Natural killer cell (primary cell): ENCODE data around the gene TSHZ1. TPM values are rescaled to one million over a fixed set of nuclear protein-coding genes. Genes with fewer than 3 reads are reported as not detected.

Experiments
- ATAC-seq, 3 donors: fragments of 150-1000 bp in 2 of 3; fragments of 200-7000 bp in 1 of 3; cut with Tn5 transposase; 1 replicate in 1 of 3; 2 replicates in 2 of 3; pipeline ENCODE4 v1.10.0; 2021; ENCODE audit warnings: mild to moderate bottlenecking in 2 of 3, moderate library complexity in 2 of 3
- DNase-seq, 2 donors: peaks; one replicate each; pipeline versions ENCODE4 v3.0.0 to v3.0.0-alpha.2; 2013 to 2021; ENCODE audit warnings: mixed read lengths in 1 of 2
- H3K27ac ChIP-seq: one replicate; pipeline ENCODE4 v1.5.1; 2013; ENCODE audit warnings: mild to moderate bottlenecking, low read length
- H3K27me3 ChIP-seq: one replicate; pipeline ENCODE4 v1.6.1; 2013; ENCODE audit warnings: low read length; ENCODE audit not compliant: control insufficient read depth, insufficient read depth
- H3K36me3 ChIP-seq: one replicate; pipeline ENCODE4 v1.6.1; 2013; ENCODE audit warnings: low read length; ENCODE audit not compliant: control insufficient read depth, insufficient read depth
- H3K4me1 ChIP-seq: one replicate; pipeline ENCODE4 v1.6.1; 2013; ENCODE audit warnings: low read length; ENCODE audit not compliant: control insufficient read depth, insufficient read depth
- H3K4me3 ChIP-seq: one replicate; pipeline ENCODE4 v1.5.1; 2013; ENCODE audit warnings: low read length
- H3K9me3 ChIP-seq: one replicate; pipeline ENCODE4 v1.6.1; 2013; ENCODE audit warnings: low read length; ENCODE audit not compliant: control insufficient read depth, insufficient read depth
- H3K27ac Mint-ChIP-seq, 2 donors: one replicate each; pipeline ENCODE4 v1.8.0; 2022; ENCODE audit warnings: mild to moderate bottlenecking in 2 of 2, mixed read lengths in 2 of 2, moderate library complexity in 1 of 2
- H3K27me3 Mint-ChIP-seq, 2 donors: one replicate each; pipeline ENCODE4 v1.8.0; 2022; ENCODE audit warnings: low read depth in 2 of 2, mixed read lengths in 2 of 2
- H3K36me3 Mint-ChIP-seq: one replicate; pipeline ENCODE4 v1.8.0; 2022; ENCODE audit warnings: mixed read lengths
- H3K4me1 Mint-ChIP-seq, 2 donors: one replicate each; pipeline ENCODE4 v1.8.0; 2022; ENCODE audit warnings: mixed read lengths in 2 of 2
- H3K4me3 Mint-ChIP-seq: one replicate; pipeline ENCODE4 v1.8.0; 2022; ENCODE audit warnings: mild to moderate bottlenecking, moderate library complexity, mixed read lengths
- H3K9me3 Mint-ChIP-seq, 2 donors: one replicate each; pipeline ENCODE4 v1.8.0; 2022; ENCODE audit warnings: mixed read lengths in 2 of 2
- CTCF ChIP-seq: fragments of 200-600 bp; IDR thresholded peaks from one replicate; pipeline ENCODE4 v1.8.0; 2022; ENCODE audit warnings: antibody characterized with exemption
- WGBS: methylation state at CpG from one replicate; pipeline ENCODE4 v1.1.7; 2013; ENCODE audit warnings: missing lambda C conversion rate; ENCODE audit not compliant: insufficient coverage; 5-methylcytosine and 5-hydroxymethylcytosine counted together
- intact Hi-C: fragments of 100-400 bp; cut with micrococcal nuclease; formaldehyde crosslinking; loops from one replicate; pipeline ENCODE4 v1.14.2; 2022
- total RNA-seq, 4 donors: library from RNA; stranded (reverse); fragments of 120-200 nt in 1 of 4; gene quantifications; one replicate each; pipeline versions ENCODE4 v1.2.3 to v1.2.4, GENCODE V29; 2013 to 2022

The TSHZ1 gene
- total RNA-seq, 3 donors from 2014 or later (not counting 1 experiment from before 2014, with no cell fraction given), result 44.3 to 51.6 (median 44.8) TPM

- intact Hi-C loops, result no loop called here
- no peaks in the 10 kb centered on the region for H3K36me3 ChIP-seq
- H3K27me3 ChIP-seq, result no peaks in the 10 kb centered on the region
- no peak overlapping the region for H3K4me3 ChIP-seq
- no peak overlapping the region for H3K27ac ChIP-seq
- peaks cover 6 to 19% of the 10 kb centered on the region in 2 donors for H3K27me3 Mint-ChIP-seq
- no peaks in the 10 kb centered on the region for H3K36me3 Mint-ChIP-seq
- TF ChIP-seq CTCF, result no peak
- H3K9me3 Mint-ChIP-seq, result no peaks in the 10 kb centered on the region
- WGBS, result 81% methylated on average over 6 of the region's 11 CpGs
- DNase-seq (no peak), ATAC-seq (no peak)
- no peaks in the 10 kb centered on the region for H3K4me1 Mint-ChIP-seq
- no peaks in the 10 kb centered on the region for H3K4me1 ChIP-seq
- no peak overlapping the region for H3K4me3 Mint-ChIP-seq
- H3K9me3 ChIP-seq, result no peaks in the 10 kb centered on the region
- no peak overlapping the region for H3K27ac Mint-ChIP-seq
Observed at GRCh38 chr18:75317703-75318102, 107.1 kb downstream of the TSHZ1 start.

GRCh38 chr18:75319905-75320304, 109.3 kb downstream of the TSHZ1 start:
- no peak for ATAC-seq

GRCh38 chr18:75320506-75320905, 109.9 kb downstream of the TSHZ1 start:
- WGBS, result 95% methylated on average over 8 of the region's 9 CpGs
- Mint-ChIP-seq H3K4me3 (no peak overlapping the region), H3K4me1 (no peaks in the 10 kb centered on the region), H3K27ac (no peak overlapping the region), H3K9me3 (peaks cover 2% of the 10 kb centered on the region in 2 donors), H3K36me3 (peaks cover 5% of the 10 kb centered on the region), H3K27me3 (peaks cover 3 to 25% of the 10 kb centered on the region in 2 donors)
- H3K27me3 ChIP-seq, result no peaks in the 10 kb centered on the region
- DNase-seq, result no peak
- no peak for TF ChIP-seq CTCF
- H3K36me3 ChIP-seq, result no peaks in the 10 kb centered on the region
- no peaks in the 10 kb centered on the region for H3K4me1 ChIP-seq
- no peaks in the 10 kb centered on the region for H3K9me3 ChIP-seq
- intact Hi-C loops, result no loop called here
- H3K27ac ChIP-seq, result no peak overlapping the region
- no peak for ATAC-seq
- no peak overlapping the region for H3K4me3 ChIP-seq

More at GRCh38 chr18:75319905-75320304, 109.3 kb downstream of the TSHZ1 start:
- WGBS, result 96% methylated on average over 9 of the region's 9 CpGs
- no peak overlapping the region for H3K4me3 ChIP-seq
- H3K27me3 Mint-ChIP-seq, result peaks cover 3 to 19% of the 10 kb centered on the region in 2 donors
- H3K4me1 Mint-ChIP-seq, result no peaks in the 10 kb centered on the region
- H3K9me3 Mint-ChIP-seq, result no peaks in the 10 kb centered on the region
- intact Hi-C loops, result no loop called here
- H3K36me3 Mint-ChIP-seq, result no peaks in the 10 kb centered on the region
- TF ChIP-seq CTCF, result no peak
- H3K9me3 ChIP-seq, result no peaks in the 10 kb centered on the region
- H3K27ac Mint-ChIP-seq, result no peak overlapping the region
- H3K27me3 ChIP-seq, result no peaks in the 10 kb centered on the region
- H3K4me3 Mint-ChIP-seq, result no peak overlapping the region
- no peak for DNase-seq
- no peaks in the 10 kb centered on the region for H3K4me1 ChIP-seq
- H3K27ac ChIP-seq, result no peak overlapping the region
- no peaks in the 10 kb centered on the region for H3K36me3 ChIP-seq

GRCh38 chr18:75321431-75321830, 110.8 kb downstream of the TSHZ1 start:
- DNase-seq (no peak), ATAC-seq (no peak)
- H3K4me3 Mint-ChIP-seq, result no peak overlapping the region
- H3K36me3 Mint-ChIP-seq, result peaks cover 14% of the 10 kb centered on the region
- H3K27me3 Mint-ChIP-seq, result peaks cover 7 to 34% of the 10 kb centered on the region in 2 donors
- no peak overlapping the region for H3K27ac Mint-ChIP-seq
- no peaks in the 10 kb centered on the region for H3K9me3 ChIP-seq
- WGBS, result 85% methylated on average over 6 of the region's 6 CpGs
- peaks cover 6 to 10% of the 10 kb centered on the region in 2 donors for H3K9me3 Mint-ChIP-seq
- no peak overlapping the region for H3K27ac ChIP-seq
- H3K36me3 ChIP-seq, result no peaks in the 10 kb centered on the region
- no peak overlapping the region for H3K4me3 ChIP-seq
- H3K4me1 ChIP-seq, result no peaks in the 10 kb centered on the region
- no peaks in the 10 kb centered on the region for H3K27me3 ChIP-seq
- no peaks in the 10 kb centered on the region for H3K4me1 Mint-ChIP-seq
- intact Hi-C loops, result no loop called here
- no peak for TF ChIP-seq CTCF
